BLaER1 (cell line): Measurements from ENCODE around the gene PABPC1L.
A peak's percentile ranks its signal among the peaks of the same experiment; 100 is the strongest.
"Not testable (repeated sequence)": the region's sequence is repeated elsewhere in the genome, so short reads cannot be mapped to it uniquely, and the experiment has no call there.

ENCODE experiments used
- H3K27ac ChIP-seq: shearing (Covaris generic); formaldehyde crosslinking; 2 replicates; pipeline ENCODE4 v1.8.1; 2022
- H3K27me3 ChIP-seq: shearing (Covaris generic); formaldehyde crosslinking; 2 replicates; pipeline ENCODE4 v1.8.1; 2022
- H3K36me3 ChIP-seq: shearing (Covaris generic); formaldehyde crosslinking; 2 replicates; pipeline ENCODE4 v1.8.1; 2022
- H3K4me1 ChIP-seq: shearing (Covaris generic); formaldehyde crosslinking; 2 replicates; pipeline ENCODE4 v1.8.1; 2022
- H3K4me2 ChIP-seq: shearing (Covaris generic); formaldehyde crosslinking; 2 replicates; pipeline ENCODE4 v1.8.1; 2022
- H3K4me3 ChIP-seq: shearing (Covaris generic); formaldehyde crosslinking; 2 replicates; pipeline ENCODE4 v1.8.1; 2022
- H3K9ac ChIP-seq: shearing (Covaris generic); formaldehyde crosslinking; 2 replicates; pipeline ENCODE4 v1.8.1; 2022
- H3K9me3 ChIP-seq: shearing (Covaris generic); formaldehyde crosslinking; 2 replicates; pipeline ENCODE4 v1.8.1; 2022
- H4K20me1 ChIP-seq: shearing (Covaris generic); formaldehyde crosslinking; 2 replicates; pipeline ENCODE4 v1.8.1; 2022
- Cebpa-rat ChIP-seq: shearing (Covaris generic); IDR thresholded peaks from 2 replicates; pipeline ENCODE4 v1.8.1; 2022

The PABPC1L gene

GRCh38 chr20:44909872-44910689, at the start of gene PABPC1L:
Gene PABPC1L (plus strand): TSS chr20:44910060. CDS start chr20:44910144, 84 bp downstream.
- Histone ChIP-seq H3K9ac (peak within 1 kb of the TSS; percentile 81), H3K27me3 (no peaks in the 10 kb centered on the region), H3K27ac (peak within 1 kb of the TSS; percentile 56), H3K4me1 (peaks cover 24% of the 10 kb centered on the region), H3K4me2 (peak within 1 kb of the TSS; percentile 88), H3K9me3 (no peaks in the 10 kb centered on the region), H3K36me3 (peaks cover 65% of the 10 kb centered on the region), H3K4me3 (peak within 1 kb of the TSS; percentile 84), H4K20me1 (peaks cover 38% of the 10 kb centered on the region)
- TF ChIP-seq Cebpa-rat = no peak

DNA sequence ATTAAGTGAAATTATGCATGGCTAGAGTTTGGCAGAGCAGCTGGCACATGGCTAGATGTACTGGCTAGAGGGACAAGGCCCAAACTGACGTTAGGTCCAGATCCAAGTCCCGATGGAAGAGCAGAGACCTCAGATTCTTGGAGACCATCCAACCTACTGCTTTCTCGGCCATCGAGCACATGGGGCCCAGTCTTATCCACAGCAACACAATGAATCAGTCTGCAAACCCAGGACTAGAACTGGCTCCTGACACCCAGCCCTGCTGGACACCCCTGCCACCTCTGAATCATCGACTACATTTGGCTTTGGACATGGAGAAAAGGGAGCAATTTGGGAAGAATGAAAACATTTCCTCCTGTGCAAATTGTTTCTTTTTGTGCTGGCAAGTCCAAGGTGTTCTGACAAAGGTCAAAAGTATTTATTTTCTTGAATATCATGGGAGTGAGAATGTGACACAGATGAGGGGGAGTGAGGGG, 48.3 kb upstream of the PABPC1L start:
- H3K27ac ChIP-seq = no peak overlapping the region
- H4K20me1 ChIP-seq = no peaks in the 10 kb centered on the region
- no peak overlapping the region for H3K4me3 ChIP-seq
- no peak for TF ChIP-seq Cebpa-rat
- H3K4me2 ChIP-seq = no peak overlapping the region
- H3K36me3 ChIP-seq = no peaks in the 10 kb centered on the region
- peaks cover 5% of the 10 kb centered on the region for H3K9me3 ChIP-seq
- no peaks in the 10 kb centered on the region for H3K4me1 ChIP-seq
- no peaks in the 10 kb centered on the region for H3K27me3 ChIP-seq
- no peak overlapping the region for H3K9ac ChIP-seq

- Histone ChIP-seq H3K27me3 (no peaks in the 10 kb centered on the region), H3K9me3 (peaks cover under 1% of the 10 kb centered on the region; the same call in 1 of the 2 replicates), H4K20me1 (no peaks in the 10 kb centered on the region), H3K9ac (no peak overlapping the region), H3K36me3 (no peaks in the 10 kb centered on the region), H3K4me3 (no peak overlapping the region), H3K4me2 (no peak overlapping the region), H3K27ac (no peak overlapping the region), H3K4me1 (no peaks in the 10 kb centered on the region)
- TF ChIP-seq Cebpa-rat = no peak
These were observed 47.6 kb upstream of the PABPC1L start for GRCh38 chr20:44862286-44862685.

GRCh38 chr20:44863365-44864084, 46.3 kb upstream of the PABPC1L start:
- H3K27ac ChIP-seq, H4K20me1 ChIP-seq: not testable (repeated sequence)

DNA sequence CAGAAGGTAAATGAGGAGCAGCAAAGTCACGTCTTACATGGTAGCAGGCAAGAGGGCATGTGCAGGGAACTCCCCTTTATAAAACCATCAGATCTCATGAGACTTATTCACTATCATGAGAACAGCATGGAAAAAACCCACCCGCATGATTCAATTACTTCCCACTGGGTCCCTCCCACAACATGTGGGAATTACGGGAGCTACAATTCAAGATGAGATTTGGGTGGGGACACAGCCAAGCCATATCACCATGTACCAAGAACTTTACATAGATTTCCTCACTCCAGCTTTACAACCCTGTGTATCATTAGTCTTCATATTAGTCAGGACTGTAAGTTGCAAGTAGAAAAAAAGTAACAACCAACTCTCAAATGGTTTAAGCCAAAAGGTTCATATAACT, 45.4 kb upstream of the PABPC1L start:
- not testable (repeated sequence) for H3K36me3 ChIP-seq, H3K9ac ChIP-seq, H4K20me1 ChIP-seq, H3K9me3 ChIP-seq, H3K4me1 ChIP-seq, H3K27ac ChIP-seq, H3K27me3 ChIP-seq, H3K4me2 ChIP-seq, H3K4me3 ChIP-seq

More at GRCh38 chr20:44863365-44864084, 46.3 kb upstream of the PABPC1L start:
- not testable (repeated sequence) for H3K4me3 ChIP-seq, H3K36me3 ChIP-seq, H3K27me3 ChIP-seq, H3K4me2 ChIP-seq, H3K4me1 ChIP-seq, H3K9ac ChIP-seq, H3K9me3 ChIP-seq

- H4K20me1 ChIP-seq = no peaks in the 10 kb centered on the region
- no peak overlapping the region for H3K4me2 ChIP-seq
- H3K36me3 ChIP-seq = no peaks in the 10 kb centered on the region
- H3K9ac ChIP-seq = no peak overlapping the region
- no peaks in the 10 kb centered on the region for H3K27me3 ChIP-seq
- no peaks in the 10 kb centered on the region for H3K4me1 ChIP-seq
- no peak overlapping the region for H3K4me3 ChIP-seq
- TF ChIP-seq Cebpa-rat = no peak
- H3K9me3 ChIP-seq = no peaks in the 10 kb centered on the region
- no peak overlapping the region for H3K27ac ChIP-seq
These were observed 43.0 kb upstream of the PABPC1L start for GRCh38 chr20:44866703-44867335.

DNA sequence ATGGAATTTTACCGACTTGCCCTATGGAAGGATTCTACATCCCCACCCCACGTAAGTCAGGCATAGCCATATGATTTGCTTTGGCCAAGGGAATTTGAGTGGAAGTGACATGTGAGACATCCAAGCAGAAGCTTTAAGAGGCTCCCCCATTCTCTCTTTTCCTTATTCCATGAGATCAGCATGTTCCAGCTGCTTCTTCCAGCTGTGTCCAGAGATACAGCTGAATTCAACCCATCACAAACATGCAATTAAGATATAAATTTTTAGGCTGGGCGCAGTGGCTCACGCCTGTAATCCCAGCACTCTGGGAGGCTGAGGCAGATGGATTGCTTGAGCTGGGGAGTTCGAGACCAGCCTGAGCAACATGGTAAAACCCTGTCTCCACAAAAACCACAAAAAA, 40.4 kb upstream of the PABPC1L start:
- Histone ChIP-seq H3K9me3 (no peaks in the 10 kb centered on the region), H3K27me3 (no peaks in the 10 kb centered on the region), H3K9ac (no peak overlapping the region), H4K20me1 (no peaks in the 10 kb centered on the region), H3K4me1 (no peaks in the 10 kb centered on the region), H3K4me2 (no peak overlapping the region), H3K27ac (no peak overlapping the region), H3K4me3 (no peak overlapping the region), H3K36me3 (no peaks in the 10 kb centered on the region)
- no peak for TF ChIP-seq Cebpa-rat

DNA sequence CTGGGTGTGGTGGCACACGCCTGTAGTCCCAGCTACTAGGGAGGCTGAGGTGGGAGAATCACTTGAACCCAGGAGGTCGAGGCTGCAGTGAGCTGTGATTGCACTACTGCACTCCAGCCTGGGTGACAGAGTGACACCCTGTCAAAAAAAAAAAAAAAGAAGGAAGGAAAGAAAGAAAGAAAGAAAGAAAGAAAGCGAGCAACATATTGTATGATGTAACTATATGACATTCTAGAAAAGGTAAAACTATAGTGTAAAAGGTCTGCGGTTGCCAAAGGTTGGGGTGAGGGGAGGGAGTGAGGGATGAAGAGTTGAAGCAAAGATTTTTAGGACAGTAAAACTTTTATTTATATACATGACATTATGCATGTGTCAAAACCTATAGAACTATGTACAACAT, 27.5 kb upstream of the PABPC1L start:
- not testable (repeated sequence) for H3K36me3 ChIP-seq, H3K27ac ChIP-seq, H3K9ac ChIP-seq, H3K27me3 ChIP-seq, H3K4me3 ChIP-seq, H3K9me3 ChIP-seq, H3K4me2 ChIP-seq
- Histone ChIP-seq H4K20me1 (peaks cover 17% of the 10 kb centered on the region), H3K4me1 (peaks cover 20% of the 10 kb centered on the region)

DNA sequence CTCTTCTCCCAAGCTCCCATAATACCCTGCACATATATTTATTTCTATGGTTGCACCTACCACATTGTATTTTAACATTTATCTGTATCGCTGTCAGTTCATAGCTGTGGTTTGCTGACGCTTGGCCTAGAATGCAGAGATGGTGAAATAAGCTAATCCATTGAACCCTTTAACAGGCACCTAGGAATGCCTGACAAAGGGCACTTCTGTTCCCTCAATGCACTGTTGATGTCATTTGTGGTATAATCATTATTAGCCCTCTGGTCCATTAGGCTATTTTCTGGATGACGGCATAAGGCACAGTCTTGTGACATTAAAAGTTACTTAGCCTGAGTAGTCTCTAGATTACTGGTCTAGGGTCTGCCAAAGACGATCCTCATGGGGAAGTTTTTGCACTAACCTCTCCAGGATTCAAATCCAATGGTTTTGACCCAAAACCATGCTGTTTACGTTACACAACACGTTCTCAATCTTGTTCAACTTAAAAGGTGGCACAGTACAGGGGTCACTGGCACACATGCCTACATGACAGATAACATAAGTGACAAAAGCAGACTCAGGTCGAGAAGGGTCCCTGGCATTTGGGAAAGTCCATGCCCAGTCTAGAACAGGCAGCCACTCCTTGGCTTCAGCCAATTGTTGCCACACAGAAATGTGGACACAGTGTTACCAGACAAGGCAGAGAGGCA, 26.5 kb upstream of the PABPC1L start:
- no peaks in the 10 kb centered on the region for H3K36me3 ChIP-seq
- H3K27ac ChIP-seq = no peak overlapping the region
- no peaks in the 10 kb centered on the region for H3K9me3 ChIP-seq
- H3K4me2 ChIP-seq = no peak overlapping the region
- no peaks in the 10 kb centered on the region for H3K27me3 ChIP-seq
- H3K4me1 ChIP-seq = peaks cover 30% of the 10 kb centered on the region
- H4K20me1 ChIP-seq = peaks cover 27% of the 10 kb centered on the region
- H3K9ac ChIP-seq = no peak overlapping the region
- no peak overlapping the region for H3K4me3 ChIP-seq
- no peak for TF ChIP-seq Cebpa-rat
